Fibroblast of villous mesenchyme (primary cell): Measurements from ENCODE around the gene SLC50A1. TPM values are rescaled to one million over a fixed set of nuclear protein-coding genes. Genes with fewer than 3 reads are reported as not detected.

Experiments
- DNase-seq: peaks from one replicate; pipeline ENCODE4 v3.0.0-alpha.2; 2010; ENCODE audit warnings: low read depth
- H3K4me3 ChIP-seq: 2 replicates; pipeline ENCODE4 v1.5.1; 2011; ENCODE audit warnings: low read depth, mild to moderate bottlenecking, low read length
- CTCF ChIP-seq: IDR thresholded peaks from 2 replicates; pipeline ENCODE4 v1.5.1; 2012; ENCODE audit warnings: low read depth, mild to moderate bottlenecking, low read length; ENCODE audit not compliant: insufficient read depth
- total RNA-seq: library from RNA; depleted of rRNA; stranded (reverse); fragments of >200 nt; gene quantifications from 2 replicates; pipeline ENCODE4 v1.2.3, GENCODE V29; 2012

The SLC50A1 gene
- total RNA-seq, 1 donor: 58.7 TPM

- no peak overlapping the region for H3K4me3 ChIP-seq
- DNase-seq: no peak
- TF ChIP-seq CTCF: no peak
Measured at GRCh38 chr1:155177192-155177917, 41.7 kb downstream of the SLC50A1 start.

GRCh38 chr1:155177918-155178281 lies 42.2 kb downstream of the SLC50A1 start:
- no peak for DNase-seq
- TF ChIP-seq CTCF: no peak
- no peak overlapping the region for H3K4me3 ChIP-seq

- TF ChIP-seq CTCF: no peak
- H3K4me3 ChIP-seq: no peak overlapping the region
- DNase-seq: no peak
Measured at GRCh38 chr1:155178441-155179111, 42.9 kb downstream of the SLC50A1 start.

GRCh38 chr1:155179112-155180031 lies 43.7 kb downstream of the SLC50A1 start:
- no peak for TF ChIP-seq CTCF
- DNase-seq: no peak
- H3K4me3 ChIP-seq: no peak overlapping the region

- no peak overlapping the region for H3K4me3 ChIP-seq
- no peak for TF ChIP-seq CTCF
- no peak for DNase-seq
Measured at GRCh38 chr1:155181371-155182051, 45.9 kb downstream of the SLC50A1 start.

- no peak for DNase-seq
- TF ChIP-seq CTCF: no peak
- H3K4me3 ChIP-seq: no peak overlapping the region
Measured at GRCh38 chr1:155182052-155182550, 46.4 kb downstream of the SLC50A1 start.
